HG03175 (cell line): ENCODE results near the gene OXA1L.
"Not testable (repeated sequence)": the region's sequence is repeated elsewhere in the genome, so short reads cannot be mapped to it uniquely, and the experiment has no call there.

Experiments used
- ATAC-seq: cut with Tn5 transposase; IDR thresholded peaks from one replicate; pipeline ENCODE4 v1.9.1; 2021; ENCODE audit warnings: mild to moderate bottlenecking, moderate library complexity; ENCODE audit not compliant: unreplicated experiment

OXA1L gene

GRCh38 chr14:22766457-22767322 lies at the start of gene OXA1L:
TSS of gene OXA1L (plus strand) at chr14:22766688. CDS start at chr14:22766702, 14 bp downstream.
- ATAC-seq = peak; percentile 74

DNA sequence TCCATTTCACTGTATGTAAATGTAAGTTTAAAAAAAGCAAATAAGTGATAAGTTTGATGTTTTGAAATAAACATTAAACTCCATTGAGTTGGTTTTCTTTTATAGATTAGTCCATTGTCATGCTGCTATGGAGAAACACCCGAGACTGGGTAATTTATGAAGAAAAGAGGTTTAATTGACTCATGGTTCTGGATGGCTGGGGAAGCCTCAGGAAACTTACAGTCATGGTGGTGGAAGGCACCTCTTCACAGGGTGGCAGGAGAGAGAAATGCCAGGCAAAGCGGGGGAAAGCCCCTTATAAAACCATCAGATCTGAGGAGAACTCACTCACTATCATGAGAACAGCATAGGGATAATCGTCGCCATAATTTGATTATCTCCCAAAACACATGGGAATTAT lies 48.4 kb upstream of the OXA1L start:
- no peak for ATAC-seq

- no peak for ATAC-seq
These were observed 45.3 kb upstream of the OXA1L start for GRCh38 chr14:22721213-22721612.

GRCh38 chr14:22723815-22724214 lies 42.7 kb upstream of the OXA1L start:
- no peak for ATAC-seq

DNA sequence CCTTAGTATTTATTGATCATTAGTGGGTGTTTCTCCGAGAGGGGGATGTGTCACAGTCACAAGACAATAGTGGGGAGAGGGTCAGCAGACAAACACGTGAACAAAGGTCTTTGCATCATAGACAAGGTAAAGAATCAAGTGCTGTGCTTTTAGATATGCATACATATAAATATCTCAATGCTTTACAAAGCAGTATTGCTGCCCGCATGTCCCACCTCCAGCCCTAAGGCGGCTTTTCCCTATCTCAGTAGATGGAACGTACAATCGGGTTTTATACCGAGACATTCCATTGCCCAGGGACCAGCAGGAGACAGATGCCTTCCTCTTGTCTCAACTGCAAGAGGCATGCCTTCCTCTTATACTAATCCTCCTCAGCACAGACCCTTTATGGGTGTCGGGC lies 41.6 kb upstream of the OXA1L start:
- not testable (repeated sequence) for ATAC-seq

- ATAC-seq = not testable (repeated sequence)
These were observed 41.1 kb upstream of the OXA1L start for GRCh38 chr14:22725374-22725773.

- no peak for ATAC-seq
These were observed 40.5 kb upstream of the OXA1L start for GRCh38 chr14:22726012-22726411.

DNA sequence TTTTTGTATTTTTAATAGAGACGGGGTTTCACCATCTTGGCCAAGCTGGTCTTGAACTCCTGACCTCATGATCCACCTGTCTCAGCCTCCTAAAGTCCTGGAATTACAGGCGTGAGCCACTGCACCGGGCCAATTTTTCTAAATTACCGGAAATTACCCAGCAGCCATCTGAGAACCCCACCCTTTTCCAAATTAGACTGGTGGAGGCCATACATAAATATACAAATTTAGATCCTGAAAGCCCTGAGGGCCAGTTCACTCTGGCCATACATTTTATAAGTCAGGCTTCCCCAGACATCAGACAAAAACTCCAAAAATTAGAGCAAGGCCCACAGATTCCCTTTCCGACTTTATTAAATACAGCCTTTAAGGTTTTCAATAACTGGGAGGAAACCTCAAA lies 34.4 kb upstream of the OXA1L start:
- not testable (repeated sequence) for ATAC-seq

DNA sequence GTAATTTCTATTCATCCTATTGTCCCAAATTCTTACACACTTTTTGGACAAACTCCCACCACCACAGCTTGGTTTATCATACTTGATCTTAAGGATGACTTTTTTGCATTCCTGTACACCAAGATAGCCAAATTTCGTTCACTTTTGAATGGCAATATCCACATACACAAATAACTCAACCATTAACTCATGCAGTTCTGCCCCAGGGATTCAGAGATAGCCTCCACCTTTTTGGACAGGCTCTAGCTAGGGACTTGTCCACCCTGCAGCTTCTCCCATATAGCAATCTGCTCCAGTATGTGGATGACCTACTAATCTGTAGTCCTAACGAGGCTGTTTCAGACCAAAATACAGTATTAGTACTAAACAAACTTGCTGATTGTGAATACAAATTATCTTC lies 32.7 kb upstream of the OXA1L start:
- no peak for ATAC-seq

DNA sequence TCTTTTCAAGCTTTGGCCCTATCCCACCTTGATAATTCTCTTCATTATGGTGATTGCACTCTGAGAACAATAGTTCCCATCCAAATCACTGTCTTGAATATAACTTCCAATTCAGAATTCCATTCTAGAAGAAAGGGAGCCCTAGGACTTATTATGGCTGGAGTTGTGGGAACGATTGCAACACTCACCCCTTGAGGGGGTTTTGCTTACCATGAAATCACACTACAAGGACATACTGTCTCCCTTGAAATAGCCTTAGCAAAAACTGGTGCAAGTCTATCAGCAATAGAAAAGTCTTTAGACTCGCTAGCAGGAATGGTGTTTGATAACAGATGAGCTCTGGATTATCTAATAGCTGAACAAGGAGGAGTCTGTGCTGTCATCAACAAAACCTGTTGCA lies 31.4 kb upstream of the OXA1L start:
- no peak for ATAC-seq

DNA sequence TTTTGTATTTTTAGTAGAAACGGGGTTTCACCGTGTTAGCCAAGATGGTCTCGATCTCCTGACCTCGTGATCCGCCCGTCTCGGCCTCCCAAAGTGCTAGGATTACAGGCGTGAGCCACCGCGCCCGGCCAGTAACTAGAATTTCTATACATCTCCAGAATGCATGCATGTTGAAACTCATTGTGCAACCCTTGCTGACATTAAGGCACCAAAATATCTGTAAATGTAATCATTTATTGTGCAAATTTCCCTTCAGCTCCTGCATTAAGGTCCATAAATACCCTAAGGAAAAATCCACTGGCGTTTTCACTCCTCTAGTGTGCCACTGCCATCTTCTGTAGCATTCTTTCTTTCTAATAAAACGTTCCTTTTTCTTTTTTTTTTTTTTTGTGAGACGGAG lies 30.1 kb upstream of the OXA1L start:
- not testable (repeated sequence) for ATAC-seq

DNA sequence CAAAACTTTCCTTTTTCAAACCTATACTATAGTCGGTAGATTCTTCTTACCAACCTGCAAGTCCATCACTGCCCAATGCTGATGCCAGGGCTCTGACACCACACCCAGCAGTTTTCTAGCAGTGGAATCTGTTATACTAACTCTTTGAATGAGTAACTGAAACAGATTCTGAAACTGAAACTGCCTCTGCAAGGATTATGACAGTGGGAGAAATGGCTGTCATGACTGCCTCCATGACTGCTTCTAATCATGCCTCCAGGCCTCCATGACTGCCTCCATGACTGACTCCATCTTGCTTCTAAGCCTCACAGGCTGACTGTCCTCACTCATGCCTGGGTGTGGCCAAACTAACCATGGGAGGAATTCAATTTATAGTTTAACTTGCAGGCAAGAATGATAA lies 29.4 kb upstream of the OXA1L start:
- ATAC-seq = peak; percentile 77

- no peak for ATAC-seq
These were observed 27.1 kb upstream of the OXA1L start for GRCh38 chr14:22739423-22739822.

DNA sequence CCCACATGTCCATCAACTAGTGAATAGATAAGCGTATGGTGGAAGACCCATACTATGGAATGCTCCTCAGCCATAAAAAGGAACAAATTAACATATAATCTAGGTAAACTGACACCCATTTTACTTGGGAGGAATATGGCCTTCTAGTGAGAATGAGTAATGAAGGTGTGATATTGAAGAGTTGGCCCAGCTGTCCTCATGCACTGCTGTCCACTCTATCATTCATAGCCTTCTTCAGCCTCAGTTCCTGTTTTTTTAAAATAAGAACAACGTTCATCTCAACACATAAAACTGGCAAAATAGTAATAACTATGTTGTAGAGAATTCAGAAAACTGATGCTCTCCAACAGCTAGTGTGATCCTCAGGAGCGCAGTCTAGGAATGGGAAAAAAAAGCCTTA lies 26.5 kb upstream of the OXA1L start:
- no peak for ATAC-seq

DNA sequence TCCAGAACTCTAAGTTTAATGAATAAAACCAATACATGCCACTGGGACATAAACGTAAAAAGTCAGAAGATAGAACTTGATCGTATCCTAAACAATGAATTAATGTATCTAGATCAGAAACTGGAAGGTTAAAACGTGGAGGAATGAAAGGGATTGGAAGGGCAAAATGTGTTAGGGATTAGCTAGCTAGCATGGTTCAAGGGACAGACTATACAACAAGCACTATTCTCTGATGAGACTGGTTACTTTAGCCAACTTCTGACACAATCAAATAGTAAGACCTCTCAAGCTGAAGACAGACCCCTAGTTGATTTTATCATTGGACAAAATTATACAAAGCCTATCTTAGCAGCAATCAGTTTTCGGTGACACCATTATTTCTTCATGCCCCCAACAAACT lies 18.7 kb upstream of the OXA1L start:
- ATAC-seq = no peak

GRCh38 chr14:22748206-22748605 lies 18.3 kb upstream of the OXA1L start:
- ATAC-seq = no peak

DNA sequence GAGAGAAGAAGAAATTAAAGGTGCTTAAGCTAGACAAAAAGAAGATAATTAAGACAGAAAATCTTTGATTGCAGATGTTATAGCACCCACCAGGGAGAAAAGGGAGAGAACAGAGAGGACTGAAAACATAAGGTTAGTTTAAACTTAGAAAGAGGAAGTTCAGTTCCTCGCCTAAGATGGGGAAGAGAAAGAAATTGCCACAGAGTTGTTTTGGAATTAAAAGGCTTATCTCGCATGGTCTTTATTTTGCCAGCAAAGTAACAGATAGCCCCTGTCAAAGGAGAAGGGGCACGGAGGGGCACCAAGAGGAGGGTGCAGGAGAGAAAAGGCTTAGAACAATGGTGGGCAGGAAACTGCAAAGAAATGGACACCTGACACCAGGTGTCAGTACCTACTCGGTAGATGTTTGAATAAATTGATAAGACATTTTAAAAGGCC lies 17.8 kb upstream of the OXA1L start:
- no peak for ATAC-seq

DNA sequence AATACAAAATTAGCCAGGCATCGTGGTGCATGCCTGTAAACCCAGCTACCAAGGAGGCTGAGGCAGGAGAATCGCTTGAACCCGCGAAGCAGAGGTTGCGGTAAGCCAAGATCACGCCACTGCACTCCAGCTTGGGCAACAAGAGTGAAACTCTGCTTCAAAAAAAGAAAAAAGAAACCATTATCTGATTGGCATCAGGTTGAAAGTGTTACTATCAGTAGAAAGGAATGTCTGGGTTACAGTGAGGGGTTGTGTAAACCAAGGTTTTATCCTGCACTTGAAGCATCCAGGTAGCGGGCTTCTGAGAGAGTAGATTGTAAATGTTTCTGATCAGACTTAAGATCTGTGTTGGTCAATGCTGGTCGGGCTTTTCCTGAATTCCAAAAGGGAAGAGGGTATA lies 14.1 kb upstream of the OXA1L start:
- no peak for ATAC-seq

DNA sequence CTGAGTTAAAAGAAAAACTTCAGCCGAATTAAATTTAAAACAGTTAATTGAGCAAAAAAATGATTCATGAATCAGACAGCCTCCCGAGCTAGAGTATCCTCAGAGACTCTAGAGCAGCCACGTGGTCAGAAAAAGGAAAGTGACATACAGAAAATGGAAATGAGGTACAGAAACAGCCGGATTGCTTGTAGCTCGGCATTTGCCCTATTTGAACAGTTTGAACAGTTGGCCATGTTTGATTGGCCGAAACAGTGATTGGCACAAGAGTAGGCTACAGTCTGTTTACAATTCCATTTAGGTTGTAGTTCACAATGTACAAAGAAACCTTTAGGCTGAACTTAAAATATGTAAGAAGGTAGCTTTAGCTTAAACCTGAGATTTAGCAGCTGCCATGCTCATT lies 12.9 kb upstream of the OXA1L start:
- no peak for ATAC-seq

GRCh38 chr14:22757972-22758650 lies 8.4 kb upstream of the OXA1L start:
- ATAC-seq = not testable (repeated sequence)

- no peak for ATAC-seq
These were observed 4.8 kb upstream of the OXA1L start for GRCh38 chr14:22761734-22762133.

DNA sequence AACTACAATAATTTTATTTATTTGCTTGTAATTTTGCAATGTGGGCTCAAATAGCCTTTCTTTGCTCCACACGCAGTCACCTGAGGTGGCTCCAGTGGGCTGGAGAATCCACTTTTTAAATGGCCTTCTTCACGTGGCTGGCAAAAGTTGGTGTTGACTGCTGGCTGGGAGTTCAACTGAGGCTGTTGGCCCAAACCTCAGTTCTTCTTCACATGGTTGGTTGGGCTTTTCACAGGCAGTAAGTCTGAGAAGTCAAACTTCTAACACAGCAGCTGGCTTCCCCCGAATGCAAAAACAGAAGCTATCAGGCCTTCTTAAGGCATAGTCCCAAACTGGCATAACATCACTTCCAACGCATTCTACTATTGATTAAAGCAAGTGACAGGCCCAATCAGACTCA lies 2.1 kb upstream of the OXA1L start:
- ATAC-seq = no peak

GRCh38 chr14:22767323-22767589 lies 768 bp downstream of the OXA1L start:
- peak; percentile 15 for ATAC-seq
